ENCODE measurements around the gene MKKS. TPM values are rescaled to one million over a fixed set of nuclear protein-coding genes. Genes with fewer than 3 reads are reported as not detected.
"Not testable (repeated sequence)": the region's sequence is repeated elsewhere in the genome, so short reads cannot be mapped to it uniquely, and the experiment has no call there.

MKKS gene
- total and polyA plus RNA-seq, 7 experiments from 2014 or later, result 4.5 to 38.6 (median 15.5) TPM

GRCh38 chr20:10428008-10428407, 6.0 kb downstream of the MKKS start:
- H3K4me1 ChIP-seq (ENCODE audit: control insufficient read depth in 2 of 2, insufficient read depth in 2 of 2, low read length in 2 of 2), result no peaks in the 10 kb centered on the region
- Mint-ChIP-seq H3K9me3 (no peaks in the 10 kb centered on the region), H3K36me3 (peaks cover 0 to 5% (median 3%) of the 10 kb centered on the region in 5 donors), H3K27me3 (no peaks in the 10 kb centered on the region), H3K27ac (peak overlapping the region in 1 of 9 donors; percentile 34), H3K4me3 (no peak overlapping the region), H3K4me1 (peaks cover 26 to 59% (median 49%) of the 10 kb centered on the region in 7 donors)
- no peaks in the 10 kb centered on the region for H3K36me3 ChIP-seq (ENCODE audit: control insufficient read depth in 2 of 3, insufficient read depth in 3 of 3, low read length in 3 of 3)
- H3K27me3 ChIP-seq (ENCODE audit: control insufficient read depth in 2 of 2, insufficient read depth in 2 of 2, low read length in 2 of 2), result no peaks in the 10 kb centered on the region
- no peaks in the 10 kb centered on the region for H3K9me3 ChIP-seq (ENCODE audit: control insufficient read depth in 2 of 3, low read length in 3 of 3)
- ChIA-PET POLR2A (interaction anchor here (0.6 kb wide), 1 partner anchor 391 kb away, joined by 3 read pairs; no protein-coding TSS in a partner anchor), CTCF (interaction anchor here (1.3 to 6.2 kb wide), 3 partner anchors 10 to 448 kb away, joined by 3 to 56 read pairs (median 5); no protein-coding TSS in a partner anchor)
- ATAC-seq (no peak), DNase-seq (no peak)
- no peak overlapping the region for H3K27ac ChIP-seq (ENCODE audit: low read depth, low read length)
- H3K4me3 ChIP-seq (ENCODE audit: low read length), result no peak overlapping the region
- intact Hi-C loops (cut with micrococcal nuclease), result loop anchor here in 1 of 2 donors (5.0 kb wide), 1 partner anchor 111 kb away; no protein-coding TSS in a partner anchor

- Histone ChIP-seq H3K9me3 (ENCODE audit: control insufficient read depth in 2 of 3, low read length in 3 of 3) (no peaks in the 10 kb centered on the region), H3K4me1 (ENCODE audit: control insufficient read depth in 2 of 2, insufficient read depth in 2 of 2, low read length in 2 of 2) (no peaks in the 10 kb centered on the region), H3K27ac (ENCODE audit: low read depth, low read length) (no peak overlapping the region), H3K36me3 (ENCODE audit: control insufficient read depth in 2 of 3, insufficient read depth in 3 of 3, low read length in 3 of 3) (no peaks in the 10 kb centered on the region), H3K27me3 (ENCODE audit: control insufficient read depth in 2 of 2, insufficient read depth in 2 of 2, low read length in 2 of 2) (no peaks in the 10 kb centered on the region), H3K4me3 (ENCODE audit: low read length) (no peak overlapping the region)
- DNase-seq, result peak in 5 of 9 donors; percentile 13 to 28 (median 23)
- Mint-ChIP-seq H3K27ac (peak overlapping the region in 2 of 9 donors; percentile 35 to 52), H3K36me3 (peaks cover 0 to 7% (median 3%) of the 10 kb centered on the region in 5 donors), H3K4me1 (peaks cover 24 to 60% (median 46%) of the 10 kb centered on the region in 7 donors), H3K4me3 (no peak overlapping the region), H3K27me3 (no peaks in the 10 kb centered on the region), H3K9me3 (no peaks in the 10 kb centered on the region)
- peak; percentile 58 for ATAC-seq
- CTCF ChIA-PET, result interaction anchor here (0.5 to 6.2 kb wide), 13 partner anchors 8 to 817 kb away, joined by 3 to 56 read pairs (median 5); partner anchors contain the start of gene SLX4IP
- intact Hi-C loops (cut with micrococcal nuclease), result loop anchor here (1.0 to 5.0 kb wide), 2 partner anchors 110 to 449 kb away; no protein-coding TSS in a partner anchor
- POLR2A ChIA-PET, result no interaction called here
Measured at GRCh38 chr20:10427060-10427692, 6.8 kb downstream of the MKKS start.

DNA sequence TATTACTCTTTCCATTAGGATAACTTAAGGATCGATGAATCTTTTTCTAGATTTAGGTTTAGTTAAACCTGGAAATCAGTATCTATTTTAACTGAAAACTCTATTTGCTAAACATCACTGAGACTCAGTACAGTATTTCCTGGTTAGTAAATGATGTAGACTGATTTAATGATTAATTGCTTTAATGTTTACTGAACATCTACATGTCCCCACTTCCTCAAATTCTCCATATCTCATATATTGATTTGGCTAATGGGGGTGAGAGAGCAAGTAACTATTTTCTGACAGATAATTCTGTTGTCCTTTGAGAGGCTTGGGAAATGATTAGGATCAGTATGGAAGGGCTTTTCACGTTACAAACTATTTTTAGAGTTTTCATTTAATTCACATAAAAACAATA, 10.3 kb downstream of the MKKS start:
- Mint-ChIP-seq H3K4me3 (no peak overlapping the region), H3K27ac (no peak overlapping the region), H3K9me3 (no peaks in the 10 kb centered on the region), H3K36me3 (peaks cover 0 to 16% (median 4%) of the 10 kb centered on the region in 5 donors), H3K4me1 (peaks cover 4 to 47% (median 25%) of the 10 kb centered on the region in 7 donors), H3K27me3 (no peaks in the 10 kb centered on the region)
- ChIA-PET CTCF (no interaction called here), POLR2A (no interaction called here)
- intact Hi-C loops (cut with micrococcal nuclease), result no loop called here
- Histone ChIP-seq H3K9me3 (ENCODE audit: control insufficient read depth in 2 of 3, low read length in 3 of 3) (no peaks in the 10 kb centered on the region), H3K36me3 (ENCODE audit: control insufficient read depth in 2 of 3, insufficient read depth in 3 of 3, low read length in 3 of 3) (peaks cover 0 to 12% (median 0%) of the 10 kb centered on the region in 3 experiments), H3K27ac (ENCODE audit: low read depth, low read length) (no peak overlapping the region), H3K27me3 (ENCODE audit: control insufficient read depth in 2 of 2, insufficient read depth in 2 of 2, low read length in 2 of 2) (no peaks in the 10 kb centered on the region), H3K4me1 (ENCODE audit: control insufficient read depth in 2 of 2, insufficient read depth in 2 of 2, low read length in 2 of 2) (no peaks in the 10 kb centered on the region), H3K4me3 (ENCODE audit: low read length) (no peak overlapping the region)
- DNase-seq (no peak), ATAC-seq (no peak)

GRCh38 chr20:10419550-10420133, 14.4 kb downstream of the MKKS start:
- no peak overlapping the region for H3K4me3 ChIP-seq (ENCODE audit: low read length)
- no peaks in the 10 kb centered on the region for H3K4me1 ChIP-seq (ENCODE audit: control insufficient read depth in 2 of 2, insufficient read depth in 2 of 2, low read length in 2 of 2)
- intact Hi-C loops (cut with micrococcal nuclease), result no loop called here
- no peak for ATAC-seq
- DNase-seq, result no peak
- H3K4me1 Mint-ChIP-seq, result peaks cover 0 to 48% (median 32%) of the 10 kb centered on the region in 7 donors
- H3K9me3 Mint-ChIP-seq, result no peaks in the 10 kb centered on the region
- H3K36me3 Mint-ChIP-seq, result peaks cover 2 to 35% (median 11%) of the 10 kb centered on the region in 5 donors
- H3K27me3 Mint-ChIP-seq, result no peaks in the 10 kb centered on the region
- H3K27ac Mint-ChIP-seq, result no peak overlapping the region
- no peak overlapping the region for H3K27ac ChIP-seq (ENCODE audit: low read depth, low read length)
- no peaks in the 10 kb centered on the region for H3K27me3 ChIP-seq (ENCODE audit: control insufficient read depth in 2 of 2, insufficient read depth in 2 of 2, low read length in 2 of 2)
- H3K36me3 ChIP-seq (ENCODE audit: control insufficient read depth in 2 of 3, insufficient read depth in 3 of 3, low read length in 3 of 3), result peaks cover 0 to 24% (median 0%) of the 10 kb centered on the region in 3 experiments
- POLR2A ChIA-PET, result no interaction called here
- CTCF ChIA-PET, result no interaction called here
- H3K9me3 ChIP-seq (ENCODE audit: control insufficient read depth in 2 of 3, low read length in 3 of 3), result no peaks in the 10 kb centered on the region
- H3K4me3 Mint-ChIP-seq, result no peak overlapping the region

- POLR2A ChIA-PET, result not testable (repeated sequence)
Measured at GRCh38 chr20:10417218-10417617, 16.8 kb downstream of the MKKS start.

GRCh38 chr20:10415013-10415650, 18.9 kb downstream of the MKKS start:
- ChIA-PET POLR2A (no interaction called here), CTCF (interaction anchor here (2.4 kb wide), 1 partner anchor 12 kb away, joined by 8 read pairs; no protein-coding TSS in a partner anchor)
- peaks cover 5 to 38% (median 11%) of the 10 kb centered on the region in 5 donors for H3K36me3 Mint-ChIP-seq
- H3K9me3 Mint-ChIP-seq, result no peaks in the 10 kb centered on the region
- peaks cover 0 to 33% (median 0%) of the 10 kb centered on the region in 3 experiments for H3K36me3 ChIP-seq (ENCODE audit: control insufficient read depth in 2 of 3, insufficient read depth in 3 of 3, low read length in 3 of 3)
- ATAC-seq (no peak), DNase-seq (no peak)
- no peak overlapping the region for H3K4me3 ChIP-seq (ENCODE audit: low read length)
- H3K27ac Mint-ChIP-seq, result no peak overlapping the region
- H3K27me3 Mint-ChIP-seq, result no peaks in the 10 kb centered on the region
- no peaks in the 10 kb centered on the region for H3K27me3 ChIP-seq (ENCODE audit: control insufficient read depth in 2 of 2, insufficient read depth in 2 of 2, low read length in 2 of 2)
- no peak overlapping the region for H3K4me3 Mint-ChIP-seq
- H3K4me1 ChIP-seq (ENCODE audit: control insufficient read depth in 2 of 2, insufficient read depth in 2 of 2, low read length in 2 of 2), result no peaks in the 10 kb centered on the region
- no peaks in the 10 kb centered on the region for H3K9me3 ChIP-seq (ENCODE audit: control insufficient read depth in 2 of 3, low read length in 3 of 3)
- peaks cover 0 to 27% (median 18%) of the 10 kb centered on the region in 7 donors for H3K4me1 Mint-ChIP-seq
- H3K27ac ChIP-seq (ENCODE audit: low read depth, low read length), result no peak overlapping the region
- intact Hi-C loops (cut with micrococcal nuclease), result no loop called here

More at GRCh38 chr20:10417218-10417617, 16.8 kb downstream of the MKKS start:
- H3K27me3 ChIP-seq (ENCODE audit: control insufficient read depth in 2 of 2, insufficient read depth in 2 of 2, low read length in 2 of 2); H3K27me3 Mint-ChIP-seq; ATAC-seq; intact Hi-C loops (cut with micrococcal nuclease); H3K27ac ChIP-seq (ENCODE audit: low read depth, low read length); H3K4me3 Mint-ChIP-seq; H3K9me3 ChIP-seq (ENCODE audit: control insufficient read depth in 2 of 3, low read length in 3 of 3); H3K9me3 Mint-ChIP-seq; DNase-seq; H3K4me1 ChIP-seq (ENCODE audit: control insufficient read depth in 2 of 2, insufficient read depth in 2 of 2, low read length in 2 of 2); H3K4me3 ChIP-seq (ENCODE audit: low read length): not testable (repeated sequence)
- Mint-ChIP-seq H3K4me1 (peaks cover 0 to 41% (median 26%) of the 10 kb centered on the region in 7 donors), H3K36me3 (peaks cover 2 to 35% (median 12%) of the 10 kb centered on the region in 5 donors), H3K27ac (peak overlapping the region in 2 of 9 donors; percentile 18 to 80)
- H3K36me3 ChIP-seq (ENCODE audit: control insufficient read depth in 2 of 3, insufficient read depth in 3 of 3, low read length in 3 of 3), result peaks cover 0 to 37% (median 0%) of the 10 kb centered on the region in 3 experiments
- CTCF ChIA-PET, result interaction anchor here (2.4 kb wide), 1 partner anchor 10 kb away, joined by 8 read pairs; no protein-coding TSS in a partner anchor

Measured in naive thymus-derived CD4-positive, alpha-beta T cell (primary cell).